ENCODE measurements around the gene CMPK1.

CMPK1 gene

GRCh38 chr1:47396671-47397196 lies 63.1 kb downstream of the CMPK1 start:
- no peak for DNase-seq (ENCODE audit: low read depth)

GRCh38 chr1:47399138-47399845 lies 65.7 kb downstream of the CMPK1 start:
- no peak for DNase-seq (ENCODE audit: low read depth)

- DNase-seq (ENCODE audit: low read depth) = no peak
Observed at GRCh38 chr1:47399846-47400155, 66.2 kb downstream of the CMPK1 start.

- DNase-seq (ENCODE audit: low read depth) = no peak
Observed at GRCh38 chr1:47401761-47402160, 68.2 kb downstream of the CMPK1 start.

- no peak for DNase-seq (ENCODE audit: low read depth)
Observed at GRCh38 chr1:47402591-47402990, 69.0 kb downstream of the CMPK1 start.

GRCh38 chr1:47403321-47403910 lies 69.8 kb downstream of the CMPK1 start:
- no peak for DNase-seq (ENCODE audit: low read depth)

- no peak for DNase-seq (ENCODE audit: low read depth)
Observed at GRCh38 chr1:47405697-47406096, 72.1 kb downstream of the CMPK1 start.

GRCh38 chr1:47406966-47407365 lies 73.4 kb downstream of the CMPK1 start:
- DNase-seq (ENCODE audit: low read depth) = no peak

GRCh38 chr1:47407481-47407880 lies 73.9 kb downstream of the CMPK1 start:
- DNase-seq (ENCODE audit: low read depth) = no peak

GRCh38 chr1:47409311-47410067 lies 75.9 kb downstream of the CMPK1 start:
- DNase-seq (ENCODE audit: low read depth) = no peak

- no peak for DNase-seq (ENCODE audit: low read depth)
Observed at GRCh38 chr1:47410068-47410455, 76.5 kb downstream of the CMPK1 start.

GRCh38 chr1:47411436-47411835 lies 77.8 kb downstream of the CMPK1 start:
- DNase-seq (ENCODE audit: low read depth) = no peak

- no peak for DNase-seq (ENCODE audit: low read depth)
Observed at GRCh38 chr1:47412437-47412836, 78.8 kb downstream of the CMPK1 start.

- no peak for DNase-seq (ENCODE audit: low read depth)
Observed at GRCh38 chr1:47415728-47416318, 82.2 kb downstream of the CMPK1 start, which contains the start of gene FOXE3. Gene FOXE3, plus strand, starts transcription at chr1:47416285. Its CDS starts 31 bp downstream, at chr1:47416316.

- DNase-seq (ENCODE audit: low read depth) = no peak
Observed at GRCh38 chr1:47416319-47417169, 83.0 kb downstream of the CMPK1 start.

- DNase-seq (ENCODE audit: low read depth) = no peak
Observed at GRCh38 chr1:47417170-47418044, 83.8 kb downstream of the CMPK1 start.

- no peak for DNase-seq (ENCODE audit: low read depth)
Observed at GRCh38 chr1:47418122-47418521, 84.5 kb downstream of the CMPK1 start.

GRCh38 chr1:47418681-47419325 lies 85.2 kb downstream of the CMPK1 start:
- DNase-seq (ENCODE audit: low read depth) = no peak

- DNase-seq (ENCODE audit: low read depth) = no peak
Observed at GRCh38 chr1:47420547-47420946, 87.0 kb downstream of the CMPK1 start.

GRCh38 chr1:47423872-47424271 lies 90.3 kb downstream of the CMPK1 start:
- no peak for DNase-seq (ENCODE audit: low read depth)

All from activated gamma-delta T cell treated with anti-CD3 and anti-CD28 coated beads, Interleukin-2, amount 50 U/mL, for 16 hours (primary cell).